NCI-H460 (cell line): ENCODE data around the gene ZNF750. TPM values are rescaled to one million over a fixed set of nuclear protein-coding genes. Genes with fewer than 3 reads are reported as not detected.

Source experiments
- DNase-seq: peaks from one replicate; pipeline ENCODE4 v3.0.0-alpha.2; 2016; ENCODE audit warnings: low read depth; ENCODE audit errors: extremely low read depth
- total RNA-seq: library from RNA; depleted of rRNA; stranded (reverse); fragments of >200 nt; shearing (Covaris generic); gene quantifications from 2 replicates; pipeline ENCODE4 v1.2.3, GENCODE V29; 2014

The ZNF750 gene
- total RNA-seq, 1 experiment from 2014 or later: not detected

DNA sequence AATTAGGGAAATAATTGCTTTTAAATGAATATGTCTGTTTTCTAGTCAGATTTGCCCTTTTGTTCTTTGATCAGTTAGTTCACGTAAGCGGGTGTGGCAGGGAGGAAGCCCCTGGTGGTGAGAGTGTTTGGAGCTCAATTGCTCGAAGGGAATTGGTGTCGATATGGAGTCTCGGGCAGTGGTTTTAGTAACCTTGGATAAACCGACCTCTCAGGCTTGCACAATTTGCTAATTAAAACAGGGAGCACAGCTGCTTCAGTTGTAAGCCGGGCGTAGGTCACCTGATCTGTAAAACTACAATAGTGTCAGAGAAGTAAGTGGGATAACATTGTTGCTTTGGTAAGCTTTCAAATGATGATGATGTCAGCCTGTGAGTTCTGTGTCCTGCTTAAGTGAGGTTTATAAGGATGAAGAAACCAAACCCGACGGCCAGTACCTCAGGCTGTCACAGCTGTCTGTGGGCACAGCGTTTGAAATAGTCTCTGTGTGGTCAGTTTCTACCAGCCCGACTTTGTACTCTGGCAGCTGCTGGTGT lies 2.9 kb downstream of the ZNF750 start:
- no peak for DNase-seq

DNA sequence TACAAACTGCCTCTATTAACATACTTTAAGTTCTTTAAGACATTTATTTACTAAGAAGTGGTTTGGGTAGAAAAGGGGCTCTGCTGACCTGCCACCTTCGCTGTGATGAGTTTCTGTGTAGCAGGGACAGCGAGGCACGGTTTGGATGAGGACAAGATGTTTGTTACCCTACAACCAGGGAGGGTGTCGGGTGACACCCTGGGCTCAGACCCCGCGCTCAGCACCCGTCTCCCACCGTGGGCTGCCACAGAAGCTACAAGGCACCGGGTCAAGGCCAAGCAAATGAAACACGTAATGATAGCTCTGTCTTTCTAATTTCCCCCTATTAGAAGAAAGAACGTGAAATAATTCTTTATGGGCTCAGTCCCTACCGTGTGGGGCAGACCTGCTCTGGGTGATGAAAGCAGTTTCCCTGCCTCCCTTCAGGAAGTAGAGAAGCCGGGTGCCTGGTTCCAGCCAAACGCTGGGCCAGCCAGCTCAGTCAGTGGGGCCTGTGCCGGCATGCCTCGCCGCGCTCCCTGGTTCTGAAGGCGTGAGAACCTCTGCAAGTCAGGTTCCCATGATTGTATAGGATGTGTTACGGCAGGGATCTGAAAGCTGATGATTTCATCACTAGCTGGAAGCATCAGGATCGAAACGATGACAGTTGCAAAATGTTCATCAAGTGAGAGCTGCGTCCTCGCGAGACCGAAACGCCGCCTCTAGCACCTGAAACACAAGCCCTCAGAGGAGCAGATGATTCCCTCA lies 3.9 kb downstream of the ZNF750 start:
- DNase-seq: no peak

DNA sequence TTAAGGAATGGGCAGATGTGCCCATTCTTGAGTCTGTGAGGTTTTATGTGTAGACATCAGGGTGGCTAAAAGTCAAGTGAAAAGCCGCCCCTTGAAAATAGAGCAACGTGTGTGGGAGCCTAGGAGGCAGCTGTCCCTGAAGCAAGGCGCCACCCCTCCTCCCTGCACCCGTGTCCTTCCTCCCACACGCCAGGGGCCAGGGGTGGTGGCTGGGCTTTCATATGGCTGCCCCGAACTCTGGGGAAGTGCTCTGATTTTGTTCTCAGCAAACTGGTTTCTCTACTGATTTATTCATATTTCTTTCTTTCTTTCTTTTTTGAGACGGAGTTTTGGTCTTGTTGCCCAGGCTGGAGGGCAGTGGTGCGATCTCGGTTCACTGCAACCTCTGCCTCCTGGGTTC lies 4.7 kb downstream of the ZNF750 start:
- no peak for DNase-seq

DNA sequence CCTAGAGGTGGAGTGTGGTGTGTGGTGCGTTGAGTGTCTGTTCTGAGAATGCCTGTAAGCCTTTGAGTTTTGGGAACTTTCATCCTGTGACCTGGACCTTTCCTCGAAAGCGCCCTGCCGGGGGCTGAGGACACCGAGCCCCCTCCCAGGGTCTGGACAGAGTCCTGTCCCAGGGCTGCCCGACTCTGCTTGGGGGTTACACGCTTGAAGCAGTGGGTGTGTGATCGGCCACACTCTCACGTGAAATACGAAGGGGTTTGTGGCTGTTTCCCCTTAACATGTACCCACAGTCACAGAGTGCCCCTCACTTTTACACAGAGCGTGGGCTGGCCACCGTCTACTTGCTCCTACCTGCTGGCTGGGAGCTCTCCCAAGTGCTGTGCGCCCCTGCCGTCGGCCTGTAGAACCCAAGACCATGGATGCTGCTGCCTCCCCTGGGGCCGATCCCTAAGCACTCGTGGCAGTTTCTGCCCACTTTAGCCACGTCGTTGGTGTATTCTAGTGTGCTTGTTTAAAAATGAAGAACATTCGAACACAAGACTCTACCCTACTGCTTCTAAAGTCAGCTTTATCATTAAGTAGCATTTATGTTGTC lies 6.8 kb downstream of the ZNF750 start:
- no peak for DNase-seq

DNA sequence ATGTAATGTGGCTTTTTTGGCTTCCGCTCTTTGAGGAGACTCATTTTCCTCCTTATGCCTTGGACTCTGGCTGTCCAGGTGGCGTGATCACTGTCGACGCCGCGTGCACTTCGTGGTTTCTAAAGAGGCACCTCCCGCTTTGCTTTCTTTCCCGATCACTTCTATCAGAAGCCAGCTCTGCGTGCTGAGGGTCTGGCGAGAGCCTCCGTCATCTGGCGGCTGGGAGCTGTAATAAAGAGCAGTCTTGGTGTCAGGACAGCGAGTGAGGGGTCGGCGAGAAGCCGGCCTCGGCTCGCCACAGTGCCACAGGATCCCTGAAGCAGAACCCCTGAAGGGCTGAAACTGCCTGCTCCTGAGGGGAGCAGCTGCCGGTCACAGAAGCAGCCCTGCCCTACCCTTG lies 7.4 kb downstream of the ZNF750 start:
- DNase-seq: no peak

DNA sequence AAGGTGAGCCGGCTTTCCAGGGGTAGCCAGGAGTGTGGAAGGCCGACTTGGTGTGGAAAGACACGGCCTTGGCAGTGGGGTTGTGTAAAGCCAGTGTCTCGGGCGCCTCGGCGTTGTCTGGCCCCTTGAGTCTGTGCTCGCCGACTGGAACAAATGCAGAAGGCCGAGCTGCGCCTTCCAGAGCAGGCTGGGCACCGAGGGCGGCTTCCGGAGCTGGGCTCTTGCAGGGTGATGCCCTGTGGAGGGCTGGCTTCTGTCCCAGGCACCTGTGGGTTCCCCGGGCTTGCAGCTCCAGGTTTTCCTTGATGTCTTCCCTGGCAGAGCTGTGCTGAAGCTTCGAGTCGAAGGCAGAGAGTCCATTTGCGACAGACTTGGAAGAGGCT lies 8.0 kb downstream of the ZNF750 start:
- DNase-seq: no peak

DNA sequence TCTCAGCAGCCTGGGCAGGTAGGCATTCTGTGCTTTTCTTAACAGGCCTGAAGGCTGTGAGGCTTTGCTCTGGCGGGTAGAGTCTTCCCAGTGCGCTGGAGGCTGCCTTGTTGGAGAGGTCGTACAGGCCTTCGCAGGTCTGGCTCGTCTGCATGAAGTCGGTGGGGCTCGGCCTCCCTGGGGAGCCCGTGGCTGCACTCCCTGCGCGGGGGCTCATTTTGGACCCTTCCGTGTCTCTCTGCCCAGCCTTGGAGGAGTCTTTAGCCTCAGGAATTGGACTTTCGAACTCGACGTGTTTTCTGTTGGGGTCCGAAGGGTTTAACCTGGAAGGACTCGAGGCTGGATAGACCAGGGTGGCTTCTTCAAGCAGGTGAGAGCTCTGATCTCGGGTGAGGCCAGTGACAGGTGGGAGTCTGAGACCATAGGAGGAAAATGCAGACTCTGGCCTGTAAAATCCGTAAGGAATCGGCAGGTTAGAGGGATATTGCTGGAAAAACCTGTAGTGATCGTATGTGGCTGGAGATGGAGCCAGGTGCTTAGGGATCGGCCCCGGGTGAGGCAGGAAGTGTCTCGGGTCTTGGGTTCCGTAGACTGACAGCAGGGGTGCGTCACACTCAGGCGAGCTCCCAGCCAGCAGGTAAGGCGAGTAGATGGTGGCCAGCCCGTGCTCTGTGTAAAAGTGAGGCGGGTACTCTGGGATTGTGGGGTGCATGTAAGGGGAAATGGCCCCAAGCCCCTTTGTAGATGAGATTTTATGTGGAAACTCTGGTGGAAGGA lies 8.6 kb downstream of the ZNF750 start:
- DNase-seq: no peak

DNA sequence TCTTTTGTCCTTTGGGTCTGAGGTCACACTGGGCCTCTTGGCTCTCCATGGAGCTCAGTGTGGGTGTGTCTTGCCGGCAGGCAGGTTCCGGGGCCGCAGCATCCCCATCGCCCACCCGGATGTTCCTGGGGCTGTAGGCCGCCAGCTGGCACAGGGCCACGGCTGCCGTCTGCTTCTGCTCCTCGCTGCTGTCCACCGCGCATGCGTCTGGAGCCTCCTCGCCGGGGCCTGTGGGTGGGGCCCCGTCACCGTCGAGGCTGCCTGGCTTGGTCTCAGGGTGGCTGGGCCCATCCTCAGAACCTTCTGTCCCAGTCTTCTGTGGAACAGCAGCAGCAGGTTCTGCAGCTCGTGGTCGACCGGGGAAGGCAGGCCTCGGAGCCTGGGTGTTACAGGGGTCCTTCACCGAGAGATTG lies 9.6 kb downstream of the ZNF750 start:
- DNase-seq: no peak

DNA sequence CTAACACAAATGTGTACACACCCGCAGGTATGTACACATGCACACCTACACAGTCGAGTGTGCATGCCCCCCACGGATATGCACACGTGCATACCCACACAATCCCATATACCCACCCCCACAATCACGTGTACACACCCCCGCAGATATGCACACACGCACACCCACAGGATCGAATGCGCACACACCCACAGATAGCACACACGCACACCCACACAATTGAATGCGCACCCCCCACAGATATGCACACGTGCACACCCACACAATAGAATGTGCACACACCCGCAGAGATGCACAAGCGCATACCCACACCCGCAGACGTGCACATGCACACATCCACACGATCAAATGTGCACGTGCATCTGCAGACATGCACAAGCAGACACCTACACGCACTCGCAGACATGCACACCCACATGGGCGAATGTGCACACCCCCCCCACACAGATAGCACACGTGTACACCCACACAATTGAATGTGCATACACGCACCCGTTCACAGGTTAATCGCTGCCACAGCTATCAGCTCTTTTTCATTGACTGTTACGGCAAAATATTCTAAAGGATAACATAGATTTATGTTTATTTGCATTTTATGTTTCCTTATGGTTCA lies 10.8 kb downstream of the ZNF750 start:
- DNase-seq: no peak

DNA sequence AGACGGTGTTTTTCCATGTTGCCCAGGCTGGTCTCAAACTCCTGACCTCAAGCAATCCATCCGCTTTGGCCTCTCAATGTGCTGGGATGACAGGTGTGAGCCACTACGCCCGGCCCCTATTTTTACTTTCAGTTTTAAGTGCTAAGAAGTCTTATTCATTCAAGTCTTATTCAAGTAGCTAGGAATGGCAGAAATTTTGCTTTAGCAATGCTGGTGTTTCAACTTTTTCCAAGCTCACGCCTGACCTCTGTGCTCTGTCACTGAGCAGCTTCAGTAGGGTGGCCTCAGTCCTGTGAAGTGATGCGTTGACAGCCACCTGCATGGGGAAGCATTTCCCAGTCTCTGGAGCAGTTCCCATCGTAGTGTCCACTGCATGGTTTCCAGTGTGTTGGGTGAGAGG lies 12.9 kb downstream of the ZNF750 start:
- DNase-seq: no peak

DNA sequence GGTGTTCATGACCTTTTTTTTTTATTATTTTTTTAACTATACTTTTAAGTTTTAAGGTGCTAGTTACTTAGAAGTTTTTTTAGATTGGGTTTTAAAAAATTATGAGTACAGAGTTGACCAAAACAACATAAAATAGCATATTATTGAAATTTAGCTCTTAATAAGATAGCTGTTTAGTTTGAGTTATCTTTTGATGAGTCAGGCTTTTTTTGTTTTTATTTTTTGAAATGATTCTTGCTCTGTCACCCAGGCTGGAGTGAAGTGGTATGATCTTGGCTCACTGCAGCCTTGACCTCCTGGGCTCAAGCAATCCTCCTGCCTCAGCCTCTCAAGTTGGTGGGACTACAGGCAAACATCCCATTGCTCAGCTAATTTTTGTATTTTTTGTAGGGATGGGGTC lies 13.6 kb downstream of the ZNF750 start:
- DNase-seq: no peak

DNA sequence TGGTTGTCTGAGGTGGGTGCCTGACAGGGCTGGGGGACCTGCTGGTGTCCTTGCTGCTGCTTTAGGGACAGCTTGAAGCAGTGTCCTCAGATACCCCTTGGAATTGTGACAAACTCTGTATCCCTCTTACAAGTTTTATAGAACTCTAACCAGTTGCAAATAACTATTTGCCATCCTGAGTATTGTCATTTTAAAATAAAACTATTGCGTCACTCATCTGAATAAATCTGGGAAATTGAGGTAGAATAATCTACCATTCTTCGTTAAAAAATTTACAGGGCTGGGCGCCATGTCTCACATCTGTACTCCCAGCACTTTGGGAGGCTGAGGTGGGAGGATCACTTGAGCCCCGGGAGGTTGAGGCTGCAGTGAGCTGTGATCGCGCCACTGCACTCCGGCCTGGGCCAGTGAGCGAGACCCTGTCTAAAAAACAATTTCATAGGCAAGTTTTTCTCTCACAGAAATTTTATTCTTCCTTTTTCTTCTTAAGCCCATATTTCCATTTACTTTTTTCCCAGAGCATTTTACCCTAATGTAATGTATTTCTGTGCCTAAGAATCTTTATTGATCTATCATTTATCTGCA lies 14.2 kb downstream of the ZNF750 start:
- no peak for DNase-seq

DNA sequence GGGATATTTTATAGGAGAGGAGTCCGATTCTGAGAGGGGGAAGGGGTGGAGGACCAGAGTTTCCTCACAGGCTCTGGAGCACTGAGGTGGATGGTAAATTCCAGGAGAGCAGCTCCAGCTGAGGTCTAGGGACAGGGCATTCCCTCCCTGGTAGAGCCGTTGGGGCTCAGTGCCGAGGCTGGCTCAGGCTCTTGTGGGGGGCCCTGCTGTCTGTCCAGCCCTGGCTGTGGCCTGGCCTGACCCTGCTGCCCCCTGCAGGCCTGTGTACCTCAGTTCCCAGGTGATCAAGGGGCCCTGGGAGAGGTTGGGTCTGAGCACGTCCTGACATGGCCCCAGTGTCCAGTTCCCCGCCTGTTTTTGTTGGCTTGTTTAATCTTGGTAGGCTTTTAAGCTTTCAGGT lies 16.8 kb downstream of the ZNF750 start:
- DNase-seq: no peak

DNA sequence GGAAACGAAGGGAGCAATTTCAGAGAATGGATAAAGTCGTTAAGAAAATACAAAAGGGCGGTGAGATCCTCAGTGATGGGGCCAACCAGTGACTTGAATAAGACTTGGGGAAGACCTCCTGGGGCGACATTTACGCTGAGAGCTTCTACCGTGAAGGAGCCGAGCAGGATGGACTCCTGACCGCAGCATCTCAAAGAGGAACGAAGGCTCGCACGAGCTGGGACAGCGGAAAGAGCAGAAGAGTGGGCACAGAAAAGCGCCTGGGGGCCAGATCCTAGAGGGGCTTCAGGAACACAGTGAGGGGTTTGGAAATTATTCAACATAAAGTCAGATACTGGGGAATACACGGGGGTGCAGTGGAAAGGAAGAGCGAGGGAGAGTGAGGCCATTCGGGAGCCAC lies 17.5 kb downstream of the ZNF750 start:
- DNase-seq: no peak

DNA sequence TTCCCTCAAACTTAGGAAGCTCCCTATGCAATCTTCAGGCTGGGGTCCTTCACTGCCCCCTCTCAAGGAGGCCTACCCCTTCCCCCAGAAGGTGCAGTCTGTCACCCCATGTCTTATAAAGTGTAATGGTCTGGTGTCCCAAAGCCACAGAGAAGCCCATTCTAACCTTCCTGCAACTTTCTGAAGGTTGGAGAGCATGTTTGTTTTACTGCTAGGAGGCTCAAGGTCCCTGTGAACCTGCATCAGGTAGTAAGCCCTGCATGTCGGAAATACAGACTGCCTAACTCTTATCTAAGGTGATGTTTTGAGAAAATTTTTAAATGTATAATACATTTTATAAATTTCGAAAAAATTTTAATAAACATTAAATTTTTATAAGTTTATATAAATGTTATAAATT lies 18.3 kb downstream of the ZNF750 start:
- no peak for DNase-seq

DNA sequence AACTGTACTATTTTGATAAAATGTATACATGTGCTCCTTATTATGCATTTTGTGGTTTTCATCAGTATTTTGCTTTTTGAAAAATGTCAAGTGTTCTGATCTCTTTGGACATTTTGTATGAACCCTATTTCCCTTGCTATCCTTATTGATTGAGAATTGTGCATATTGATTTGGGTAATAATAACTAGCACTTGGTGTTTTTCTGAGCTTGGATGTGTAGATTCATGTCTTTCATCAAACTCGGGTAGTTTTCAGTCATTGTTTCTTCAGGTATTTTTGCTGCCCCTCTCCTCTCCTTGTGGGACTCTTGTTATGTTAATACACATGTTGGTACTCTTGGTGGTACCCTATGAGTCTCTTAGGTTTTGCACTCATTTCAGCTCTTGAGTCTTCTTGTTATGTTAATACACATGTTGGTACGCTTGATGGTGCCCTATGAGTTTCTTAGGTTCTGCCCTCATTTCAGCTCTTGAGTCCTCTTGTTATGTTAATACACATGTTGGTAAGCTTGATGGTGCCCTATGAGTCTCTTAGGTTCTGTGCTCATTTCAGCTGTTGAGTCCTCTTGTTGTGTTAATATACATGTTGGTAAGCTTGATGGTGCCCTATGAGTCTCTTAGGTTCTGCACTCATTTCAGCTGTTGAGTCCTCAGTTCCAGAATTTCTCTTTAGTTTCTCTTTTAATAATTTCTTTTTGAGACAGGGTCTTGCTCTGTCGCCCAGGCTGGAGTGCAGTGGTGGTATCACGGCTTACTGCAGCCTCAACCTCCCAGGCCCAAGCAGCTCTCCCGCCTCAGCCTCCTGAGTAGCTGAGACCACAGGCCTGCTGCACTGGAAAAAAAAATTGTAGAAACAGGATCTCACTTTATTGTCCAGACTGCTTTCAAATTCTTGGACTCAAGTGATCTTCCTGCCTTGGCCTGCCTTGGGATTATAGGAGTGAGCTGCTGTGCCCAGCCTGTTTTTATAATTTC lies 19.3 kb downstream of the ZNF750 start:
- no peak for DNase-seq

DNA sequence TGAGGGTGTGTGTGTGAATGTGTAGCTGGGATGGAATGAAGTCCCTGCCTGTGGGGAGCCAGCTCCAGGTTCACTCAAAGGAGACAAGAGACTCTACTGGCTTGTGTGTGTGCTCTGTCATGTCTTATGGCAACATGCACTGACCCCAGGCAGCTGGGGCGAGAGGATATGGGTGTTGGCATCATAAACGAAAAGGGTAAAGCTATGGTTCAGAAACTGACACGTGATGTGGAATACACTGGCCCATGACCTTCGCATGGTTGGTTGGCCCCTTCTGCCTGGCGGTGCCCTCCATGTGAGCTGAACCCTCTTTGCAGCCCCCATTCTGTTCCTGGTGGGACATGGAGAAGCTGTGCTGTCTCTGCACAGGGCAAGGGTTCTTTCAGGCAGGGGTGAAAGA lies 21.9 kb downstream of the ZNF750 start:
- no peak for DNase-seq

DNA sequence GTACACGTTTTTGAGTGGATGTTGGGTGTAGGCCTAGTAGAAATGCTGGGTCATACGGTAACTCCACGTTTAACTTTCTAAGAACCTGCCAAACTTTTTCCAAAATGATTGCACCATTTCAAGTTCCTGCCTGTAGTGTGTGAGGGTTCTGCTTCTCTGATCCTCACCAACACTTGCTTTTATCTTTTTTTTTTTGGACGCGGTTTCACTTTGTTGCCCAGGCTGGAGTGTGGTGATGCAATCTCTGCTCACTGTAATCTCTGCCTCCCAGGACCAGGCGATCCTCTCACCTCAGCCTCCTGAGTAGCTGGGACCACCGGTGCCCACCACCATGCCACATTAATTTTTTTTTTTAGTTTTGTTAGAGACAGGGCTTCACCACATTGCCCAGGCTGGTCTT lies 23.5 kb downstream of the ZNF750 start:
- DNase-seq: no peak

DNA sequence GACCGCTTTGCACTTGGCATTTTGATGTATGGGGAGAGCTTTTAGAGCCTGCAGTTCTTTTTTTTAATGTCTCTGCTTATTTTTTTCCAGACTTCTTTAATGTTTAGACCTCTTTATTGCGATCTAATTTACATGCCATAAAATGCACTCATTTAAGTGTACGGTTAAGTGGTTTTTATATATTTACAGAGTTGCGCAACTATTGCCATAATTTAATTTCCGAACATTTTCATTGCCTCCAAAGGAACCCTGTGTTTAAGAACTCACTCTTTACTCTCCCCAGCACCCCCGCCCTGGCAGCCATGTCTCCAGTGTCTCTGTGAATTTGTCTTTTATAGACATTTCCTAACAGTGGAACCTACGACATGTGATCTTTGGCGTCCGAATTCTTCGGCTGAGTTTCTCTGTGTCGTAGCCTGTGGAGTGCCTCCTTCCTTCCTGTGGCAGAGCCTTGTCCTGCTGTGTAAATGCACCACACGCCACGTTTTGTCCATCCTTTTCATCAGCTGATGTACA lies 24.0 kb downstream of the ZNF750 start:
- no peak for DNase-seq

DNA sequence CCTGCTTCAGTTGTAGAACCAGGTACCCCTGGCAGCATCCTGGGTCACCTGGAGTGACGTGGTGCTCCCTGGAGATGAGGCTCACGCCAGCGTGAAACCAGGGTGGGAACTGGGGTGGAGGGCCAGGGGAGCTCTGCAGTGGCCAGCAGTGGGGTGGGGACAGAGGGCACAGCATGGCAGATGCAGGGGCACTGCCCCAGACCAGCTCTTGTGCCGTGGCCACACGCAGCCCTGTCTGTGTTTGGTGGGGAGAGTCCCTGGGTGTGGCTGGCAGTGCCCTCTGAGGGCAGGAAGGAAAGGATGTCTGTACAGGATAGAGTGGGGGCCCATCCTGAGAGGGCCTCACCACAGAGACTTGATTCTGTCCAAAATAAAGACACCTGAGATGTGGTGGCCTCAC lies 24.5 kb downstream of the ZNF750 start:
- no peak for DNase-seq
